Kasumi-1 (cell line): ENCODE measurements around the gene MZT2B.
"Not testable (repeated sequence)": the region's sequence is repeated elsewhere in the genome, so short reads cannot be mapped to it uniquely, and the experiment has no call there.

Experiments used
- DNase-seq, 2 experiments: peaks; one replicate each; lab custom pipeline; 2025; lab: John Stamatoyannopoulos, UW

Gene MZT2B

GRCh38 chr2:130219147-130219546 is 37.1 kb downstream of the MZT2B start:
- not testable (repeated sequence) for DNase-seq

- DNase-seq = not testable (repeated sequence)
These were observed 38.4 kb downstream of the MZT2B start for GRCh38 chr2:130220505-130220904.

GRCh38 chr2:130222523-130222922 is 40.5 kb downstream of the MZT2B start:
- not testable (repeated sequence) for DNase-seq

GRCh38 chr2:130228005-130228404 is 45.9 kb downstream of the MZT2B start:
- DNase-seq = not testable (repeated sequence)

GRCh38 chr2:130228467-130229160 is 46.6 kb downstream of the MZT2B start:
- DNase-seq = not testable (repeated sequence)

- not testable (repeated sequence) for DNase-seq
These were observed 47.1 kb downstream of the MZT2B start for GRCh38 chr2:130229161-130229510.

GRCh38 chr2:130230376-130230775 is 48.3 kb downstream of the MZT2B start:
- not testable (repeated sequence) for DNase-seq

- DNase-seq = not testable (repeated sequence)
These were observed 48.8 kb downstream of the MZT2B start for GRCh38 chr2:130230907-130231306.

- DNase-seq = no peak
These were observed 49.6 kb downstream of the MZT2B start for GRCh38 chr2:130231656-130232055.

- not testable (repeated sequence) for DNase-seq
These were observed 51.0 kb downstream of the MZT2B start for GRCh38 chr2:130233066-130233465.

- DNase-seq = not testable (repeated sequence)
These were observed 57.5 kb downstream of the MZT2B start for GRCh38 chr2:130239581-130239980.
